Measurements from ENCODE around the gene PSMC1.
"Not testable (repeated sequence)": the region's sequence is repeated elsewhere in the genome, so short reads cannot be mapped to it uniquely, and the experiment has no call there.

- TF ChIP-seq, protein P1, sequence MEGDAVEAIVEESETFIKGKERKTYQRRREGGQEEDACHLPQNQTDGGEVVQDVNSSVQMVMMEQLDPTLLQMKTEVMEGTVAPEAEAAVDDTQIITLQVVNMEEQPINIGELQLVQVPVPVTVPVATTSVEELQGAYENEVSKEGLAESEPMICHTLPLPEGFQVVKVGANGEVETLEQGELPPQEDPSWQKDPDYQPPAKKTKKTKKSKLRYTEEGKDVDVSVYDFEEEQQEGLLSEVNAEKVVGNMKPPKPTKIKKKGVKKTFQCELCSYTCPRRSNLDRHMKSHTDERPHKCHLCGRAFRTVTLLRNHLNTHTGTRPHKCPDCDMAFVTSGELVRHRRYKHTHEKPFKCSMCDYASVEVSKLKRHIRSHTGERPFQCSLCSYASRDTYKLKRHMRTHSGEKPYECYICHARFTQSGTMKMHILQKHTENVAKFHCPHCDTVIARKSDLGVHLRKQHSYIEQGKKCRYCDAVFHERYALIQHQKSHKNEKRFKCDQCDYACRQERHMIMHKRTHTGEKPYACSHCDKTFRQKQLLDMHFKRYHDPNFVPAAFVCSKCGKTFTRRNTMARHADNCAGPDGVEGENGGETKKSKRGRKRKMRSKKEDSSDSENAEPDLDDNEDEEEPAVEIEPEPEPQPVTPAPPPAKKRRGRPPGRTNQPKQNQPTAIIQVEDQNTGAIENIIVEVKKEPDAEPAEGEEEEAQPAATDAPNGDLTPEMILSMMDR (IDR thresholded peaks at IDR 0.05), result not testable (repeated sequence)
- not testable (repeated sequence) for TF ChIP-seq POLR2A (IDR thresholded peaks at IDR 0.05)
These were observed 8.9 kb upstream of the PSMC1 start for GRCh38 chr14:90247441-90247840.

Data from right lobe of liver (tissue), 4 donors.